SK-N-SH treated with all-trans-retinoic acid at 6 μM for 48 hours (cell line): ENCODE results near the gene PLEKHG4.

Experiments
- ATAC-seq: fragments of 200-7000 bp; cut with Tn5 transposase; 3 replicates; pipeline ENCODE4 v1.9.1; 2020; ENCODE audit warnings: mild to moderate bottlenecking, moderate library complexity
- BACH2 ChIP-seq: fragments of 250-450 bp; sonication (Bioruptor Pico); IDR thresholded peaks from 2 replicates; pipeline ENCODE4 v1.9.0; 2021; ENCODE audit warnings: mild to moderate bottlenecking, borderline replicate concordance
- CSDC2 ChIP-seq: fragments of 250-450 bp; sonication (Bioruptor Pico); IDR thresholded peaks from 2 replicates; pipeline ENCODE4 v1.5.0; 2020; ENCODE audit warnings: mild to moderate bottlenecking, moderate library complexity
- ESRRG ChIP-seq: fragments of 250-450 bp; sonication (Bioruptor Pico); IDR thresholded peaks from 2 replicates; pipeline ENCODE4 v1.6.1; 2021; ENCODE audit warnings: mild to moderate bottlenecking
- ISL1 ChIP-seq: fragments of 250-450 bp; sonication (Bioruptor Pico); IDR thresholded peaks from 2 replicates; pipeline ENCODE4 v2.1.2; 2022; ENCODE audit warnings: mild to moderate bottlenecking, moderate library complexity
- PATZ1 ChIP-seq: fragments of 250-450 bp; sonication (Bioruptor Pico); IDR thresholded peaks from 2 replicates; pipeline ENCODE4 v1.8.0; 2020; ENCODE audit warnings: mild to moderate bottlenecking, moderate library complexity, borderline replicate concordance
- PPARA ChIP-seq: fragments of 250-450 bp; sonication (Bioruptor Pico); IDR thresholded peaks from 2 replicates; pipeline ENCODE4 v1.5.0; 2020; ENCODE audit warnings: mild to moderate bottlenecking, borderline replicate concordance
- RARB ChIP-seq: fragments of 250-450 bp; sonication (Bioruptor Pico); IDR thresholded peaks from 2 replicates; pipeline ENCODE4 v1.8.0; 2021; ENCODE audit warnings: mild to moderate bottlenecking, moderate library complexity
- SNAI2 ChIP-seq: fragments of 250-450 bp; sonication (Bioruptor Pico); IDR thresholded peaks from 2 replicates; pipeline ENCODE4 v1.5.0; 2020; ENCODE audit warnings: mild to moderate bottlenecking, moderate library complexity
- TCF4 ChIP-seq: fragments of 250-450 bp; sonication (Bioruptor Pico); IDR thresholded peaks from 2 replicates; pipeline ENCODE4 v1.8.0; 2021; ENCODE audit warnings: mild to moderate bottlenecking, moderate library complexity, borderline replicate concordance
- TOX ChIP-seq: fragments of 250-450 bp; sonication (Bioruptor Pico); IDR thresholded peaks from 2 replicates; pipeline ENCODE4 v1.8.0; 2021; ENCODE audit warnings: mild to moderate bottlenecking, moderate library complexity, borderline replicate concordance
- ZC3H10 ChIP-seq: fragments of 250-450 bp; sonication (Bioruptor Pico); IDR thresholded peaks from 2 replicates; pipeline ENCODE4 v1.5.1; 2021; ENCODE audit warnings: mild to moderate bottlenecking, moderate library complexity
- ZFP3 ChIP-seq: fragments of 250-450 bp; sonication (Bioruptor Pico); IDR thresholded peaks from 2 replicates; pipeline ENCODE4 v1.5.0; 2020; ENCODE audit warnings: mild to moderate bottlenecking, moderate library complexity
- ZFP30 ChIP-seq: fragments of 450-650 bp; formaldehyde crosslinking; IDR thresholded peaks from 2 replicates; pipeline ENCODE4 v1.5.0; 2022; ENCODE audit warnings: mild to moderate bottlenecking, moderate library complexity
- ZNF565 ChIP-seq: fragments of 450-650 bp; formaldehyde crosslinking; conservative IDR thresholded peaks from 2 replicates; pipeline ENCODE4 v1.5.0; 2020; ENCODE audit warnings: low read depth, mild to moderate bottlenecking, moderate library complexity
- TF ChIP-seq, protein P1 (sequence below): fragments of 250-450 bp; sonication (Bioruptor Pico); IDR thresholded peaks from 2 replicates; pipeline ENCODE4 v1.5.0; 2020; ENCODE audit warnings: mild to moderate bottlenecking, moderate library complexity
- TF ChIP-seq, protein P2 (sequence below): fragments of 250-450 bp; sonication (Bioruptor Pico); IDR thresholded peaks from 2 replicates; pipeline ENCODE4 v1.5.1; 2020; ENCODE audit warnings: low read depth, mild to moderate bottlenecking, moderate library complexity
- TF ChIP-seq, protein P3 (sequence below): fragments of 250-450 bp; sonication (Bioruptor Pico); IDR thresholded peaks from 2 replicates; pipeline ENCODE4 v1.5.1; 2021; ENCODE audit warnings: mild to moderate bottlenecking, moderate library complexity

PLEKHG4 gene

DNA sequence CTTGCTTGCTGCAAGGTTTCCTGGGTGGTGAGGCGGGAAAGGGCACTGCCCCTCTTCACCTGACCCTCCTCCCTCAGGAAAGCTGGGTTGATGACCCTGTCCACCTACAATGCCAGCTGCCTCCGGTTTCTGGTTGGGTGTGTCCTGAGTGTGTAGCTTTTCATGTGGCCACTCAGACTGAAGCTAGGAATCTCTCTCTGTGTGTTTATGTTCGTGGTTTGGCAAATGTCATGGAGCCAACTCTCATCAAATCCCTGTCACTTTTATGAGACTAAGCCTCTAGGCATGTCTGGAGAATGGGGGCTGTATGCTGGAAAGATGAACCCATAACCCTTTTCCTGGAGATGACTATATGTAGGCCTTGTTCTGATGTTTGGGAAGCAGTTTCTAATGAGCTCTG, 17.1 kb downstream of the PLEKHG4 start (continued):
- TF ChIP-seq PATZ1 (CRISPR knock-in tag), result no peak
- no peak for TF ChIP-seq ZFP30
- TF ChIP-seq BACH2 (CRISPR knock-in tag), result no peak
- TF ChIP-seq PPARA (CRISPR knock-in tag), result no peak

- no peak for ATAC-seq
- TF ChIP-seq ZC3H10 (CRISPR knock-in tag) (no peak), ISL1 (CRISPR knock-in tag) (no peak), ZNF565 (CRISPR knock-in tag) (no peak), BACH2 (CRISPR knock-in tag) (no peak), PPARA (CRISPR knock-in tag) (no peak), ESRRG (no peak), PATZ1 (CRISPR knock-in tag) (no peak), SNAI2 (no peak)
- TF ChIP-seq, protein P1, sequence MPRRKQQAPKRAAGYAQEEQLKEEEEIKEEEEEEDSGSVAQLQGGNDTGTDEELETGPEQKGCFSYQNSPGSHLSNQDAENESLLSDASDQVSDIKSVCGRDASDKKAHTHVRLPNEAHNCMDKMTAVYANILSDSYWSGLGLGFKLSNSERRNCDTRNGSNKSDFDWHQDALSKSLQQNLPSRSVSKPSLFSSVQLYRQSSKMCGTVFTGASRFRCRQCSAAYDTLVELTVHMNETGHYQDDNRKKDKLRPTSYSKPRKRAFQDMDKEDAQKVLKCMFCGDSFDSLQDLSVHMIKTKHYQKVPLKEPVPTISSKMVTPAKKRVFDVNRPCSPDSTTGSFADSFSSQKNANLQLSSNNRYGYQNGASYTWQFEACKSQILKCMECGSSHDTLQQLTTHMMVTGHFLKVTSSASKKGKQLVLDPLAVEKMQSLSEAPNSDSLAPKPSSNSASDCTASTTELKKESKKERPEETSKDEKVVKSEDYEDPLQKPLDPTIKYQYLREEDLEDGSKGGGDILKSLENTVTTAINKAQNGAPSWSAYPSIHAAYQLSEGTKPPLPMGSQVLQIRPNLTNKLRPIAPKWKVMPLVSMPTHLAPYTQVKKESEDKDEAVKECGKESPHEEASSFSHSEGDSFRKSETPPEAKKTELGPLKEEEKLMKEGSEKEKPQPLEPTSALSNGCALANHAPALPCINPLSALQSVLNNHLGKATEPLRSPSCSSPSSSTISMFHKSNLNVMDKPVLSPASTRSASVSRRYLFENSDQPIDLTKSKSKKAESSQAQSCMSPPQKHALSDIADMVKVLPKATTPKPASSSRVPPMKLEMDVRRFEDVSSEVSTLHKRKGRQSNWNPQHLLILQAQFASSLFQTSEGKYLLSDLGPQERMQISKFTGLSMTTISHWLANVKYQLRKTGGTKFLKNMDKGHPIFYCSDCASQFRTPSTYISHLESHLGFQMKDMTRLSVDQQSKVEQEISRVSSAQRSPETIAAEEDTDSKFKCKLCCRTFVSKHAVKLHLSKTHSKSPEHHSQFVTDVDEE, result no peak
- TF ChIP-seq, protein P2, sequence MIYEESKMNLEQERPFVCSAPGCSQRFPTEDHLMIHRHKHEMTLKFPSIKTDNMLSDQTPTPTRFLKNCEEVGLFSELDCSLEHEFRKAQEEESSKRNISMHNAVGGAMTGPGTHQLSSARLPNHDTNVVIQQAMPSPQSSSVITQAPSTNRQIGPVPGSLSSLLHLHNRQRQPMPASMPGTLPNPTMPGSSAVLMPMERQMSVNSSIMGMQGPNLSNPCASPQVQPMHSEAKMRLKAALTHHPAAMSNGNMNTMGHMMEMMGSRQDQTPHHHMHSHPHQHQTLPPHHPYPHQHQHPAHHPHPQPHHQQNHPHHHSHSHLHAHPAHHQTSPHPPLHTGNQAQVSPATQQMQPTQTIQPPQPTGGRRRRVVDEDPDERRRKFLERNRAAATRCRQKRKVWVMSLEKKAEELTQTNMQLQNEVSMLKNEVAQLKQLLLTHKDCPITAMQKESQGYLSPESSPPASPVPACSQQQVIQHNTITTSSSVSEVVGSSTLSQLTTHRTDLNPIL (CRISPR knock-in tag), result no peak
Measured at GRCh38 chr16:67298277-67298676, 18.9 kb downstream of the PLEKHG4 start.

DNA sequence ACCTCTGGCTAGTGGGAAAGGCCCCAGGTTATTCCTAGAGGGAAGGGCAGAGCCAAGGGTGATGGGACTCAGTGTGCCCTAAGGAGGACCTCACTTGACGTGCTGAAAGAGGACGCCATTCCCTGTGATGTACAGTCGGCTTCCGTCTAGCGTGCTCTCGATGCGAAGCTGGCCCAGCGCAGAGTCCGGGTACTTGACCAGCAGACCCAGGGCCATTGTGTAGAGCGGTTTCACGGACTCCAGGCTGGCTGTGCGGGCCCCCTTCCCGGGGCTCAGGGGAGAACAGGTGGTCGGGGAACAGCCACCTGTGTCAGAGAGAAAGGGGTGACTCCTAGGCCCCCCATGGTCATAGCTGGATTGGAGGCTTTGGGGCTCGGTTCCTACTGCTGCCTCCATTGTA, 19.9 kb downstream of the PLEKHG4 start:
- ATAC-seq, result no peak
- TF ChIP-seq BACH2 (CRISPR knock-in tag), result no peak
- TF ChIP-seq PPARA (CRISPR knock-in tag), result no peak
- TF ChIP-seq TCF4 (CRISPR knock-in tag), result no peak
- TF ChIP-seq ESRRG, result no peak
- TF ChIP-seq, protein P1, result no peak
- TF ChIP-seq ZFP3 (CRISPR knock-in tag), result no peak
- TF ChIP-seq CSDC2 (CRISPR knock-in tag), result no peak
- TF ChIP-seq, protein P2 (CRISPR knock-in tag), result no peak
- no peak for TF ChIP-seq TOX (CRISPR knock-in tag)
- no peak for TF ChIP-seq RARB (CRISPR knock-in tag)
- TF ChIP-seq ISL1 (CRISPR knock-in tag), result no peak
- no peak for TF ChIP-seq ZC3H10 (CRISPR knock-in tag)
- TF ChIP-seq, protein P3, sequence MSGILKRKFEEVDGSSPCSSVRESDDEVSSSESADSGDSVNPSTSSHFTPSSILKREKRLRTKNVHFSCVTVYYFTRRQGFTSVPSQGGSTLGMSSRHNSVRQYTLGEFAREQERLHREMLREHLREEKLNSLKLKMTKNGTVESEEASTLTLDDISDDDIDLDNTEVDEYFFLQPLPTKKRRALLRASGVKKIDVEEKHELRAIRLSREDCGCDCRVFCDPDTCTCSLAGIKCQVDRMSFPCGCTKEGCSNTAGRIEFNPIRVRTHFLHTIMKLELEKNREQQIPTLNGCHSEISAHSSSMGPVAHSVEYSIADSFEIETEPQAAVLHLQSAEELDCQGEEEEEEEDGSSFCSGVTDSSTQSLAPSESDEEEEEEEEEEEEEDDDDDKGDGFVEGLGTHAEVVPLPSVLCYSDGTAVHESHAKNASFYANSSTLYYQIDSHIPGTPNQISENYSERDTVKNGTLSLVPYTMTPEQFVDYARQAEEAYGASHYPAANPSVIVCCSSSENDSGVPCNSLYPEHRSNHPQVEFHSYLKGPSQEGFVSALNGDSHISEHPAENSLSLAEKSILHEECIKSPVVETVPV (CRISPR knock-in tag), result no peak
